Measurements from ENCODE around the gene PRF1. TPM values are rescaled to one million over a fixed set of nuclear protein-coding genes. Genes with fewer than 3 reads are reported as not detected.
"Not testable (repeated sequence)": the region's sequence is repeated elsewhere in the genome, so short reads cannot be mapped to it uniquely, and the experiment has no call there.

PRF1 gene
- total RNA-seq, 3 donors from 2014 or later (not counting 1 experiment from before 2014, with no cell fraction given) = 1,641 to 2,133 (median 1,982) TPM

DNA sequence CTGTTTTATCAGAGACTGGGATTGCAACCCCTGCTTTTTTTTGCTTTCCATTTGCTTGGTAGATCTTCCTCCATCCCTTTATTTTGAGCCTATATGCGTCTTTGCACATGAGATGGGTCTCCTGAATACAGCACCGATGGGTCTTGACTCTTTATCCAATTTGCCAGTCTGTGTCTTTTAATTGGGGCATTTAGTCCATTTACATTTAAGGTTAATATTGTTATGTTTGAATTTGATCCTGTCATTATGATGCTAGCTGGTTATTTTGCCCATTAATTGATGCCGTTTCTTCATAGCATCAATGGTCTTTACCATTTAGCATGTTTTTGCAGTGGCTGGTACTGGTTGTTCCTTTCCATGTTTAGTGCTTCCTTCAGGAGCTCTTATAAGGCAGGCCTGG lies 40.7 kb upstream of the PRF1 start:
- H3K4me1 Mint-ChIP-seq; H3K27me3 ChIP-seq (ENCODE audit: control insufficient read depth, insufficient read depth, low read length): not testable (repeated sequence)
- WGBS (ENCODE audit: insufficient coverage) = 93% methylated on average over 3 of the region's 3 CpGs

DNA sequence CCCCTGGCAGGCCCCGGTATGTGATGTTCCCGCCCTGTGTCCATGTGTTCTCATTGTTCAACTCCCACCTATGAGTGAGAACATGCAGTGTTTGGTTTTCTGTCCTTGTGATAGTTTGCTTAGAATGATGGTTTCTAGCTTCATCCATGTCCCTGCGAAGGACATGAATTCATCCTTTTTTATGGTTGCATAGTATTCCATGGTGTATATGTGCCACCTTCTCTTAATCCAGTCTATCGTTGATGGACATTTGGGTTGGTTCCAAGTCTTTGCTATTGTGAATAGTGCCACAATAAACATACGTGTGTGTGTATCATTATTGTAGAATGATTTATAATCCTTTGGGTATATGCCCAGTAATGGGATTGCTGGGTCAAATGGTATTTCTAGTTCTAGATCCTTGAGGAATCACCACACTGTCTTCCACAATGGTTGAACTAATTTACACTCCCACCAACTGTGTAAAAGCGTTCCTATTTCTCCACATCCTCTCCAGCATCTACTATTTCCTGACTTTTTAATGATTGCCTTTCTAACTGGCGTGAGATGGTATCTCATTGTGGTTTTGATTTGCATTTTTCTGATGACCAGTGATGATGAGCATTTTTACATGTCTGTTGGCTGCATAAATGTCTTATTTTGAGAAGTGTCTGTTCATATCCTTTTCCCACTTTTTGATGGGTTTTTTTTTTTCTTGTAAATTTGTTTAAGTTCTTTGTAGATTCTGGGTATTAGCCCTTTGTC lies 37.3 kb upstream of the PRF1 start:
- ATAC-seq; H3K4me1 ChIP-seq (ENCODE audit: control insufficient read depth, insufficient read depth, low read length); H3K4me3 ChIP-seq (ENCODE audit: low read length); H3K27me3 ChIP-seq (ENCODE audit: control insufficient read depth, insufficient read depth, low read length); H3K27me3 Mint-ChIP-seq (ENCODE audit: low read depth in 2 of 2); H3K27ac Mint-ChIP-seq; H3K9me3 ChIP-seq (ENCODE audit: control insufficient read depth, insufficient read depth, low read length); H3K4me1 Mint-ChIP-seq; DNase-seq; H3K4me3 Mint-ChIP-seq; H3K27ac ChIP-seq (ENCODE audit: low read length); intact Hi-C loops (cut with micrococcal nuclease); H3K9me3 Mint-ChIP-seq; H3K36me3 ChIP-seq (ENCODE audit: control insufficient read depth, insufficient read depth, low read length); H3K36me3 Mint-ChIP-seq: not testable (repeated sequence)
- 69% methylated on average over 4 of the region's 7 CpGs for WGBS (ENCODE audit: insufficient coverage)

More for the DNA sequence above, 40.7 kb upstream of the PRF1 start:
- H3K36me3 ChIP-seq (ENCODE audit: control insufficient read depth, insufficient read depth, low read length); H3K36me3 Mint-ChIP-seq; H3K4me3 Mint-ChIP-seq; H3K4me1 ChIP-seq (ENCODE audit: control insufficient read depth, insufficient read depth, low read length); H3K4me3 ChIP-seq (ENCODE audit: low read length); H3K9me3 ChIP-seq (ENCODE audit: control insufficient read depth, insufficient read depth, low read length); H3K27ac Mint-ChIP-seq; DNase-seq; H3K27ac ChIP-seq (ENCODE audit: low read length); H3K27me3 Mint-ChIP-seq (ENCODE audit: low read depth in 2 of 2); ATAC-seq; H3K9me3 Mint-ChIP-seq; intact Hi-C loops (cut with micrococcal nuclease): not testable (repeated sequence)

DNA sequence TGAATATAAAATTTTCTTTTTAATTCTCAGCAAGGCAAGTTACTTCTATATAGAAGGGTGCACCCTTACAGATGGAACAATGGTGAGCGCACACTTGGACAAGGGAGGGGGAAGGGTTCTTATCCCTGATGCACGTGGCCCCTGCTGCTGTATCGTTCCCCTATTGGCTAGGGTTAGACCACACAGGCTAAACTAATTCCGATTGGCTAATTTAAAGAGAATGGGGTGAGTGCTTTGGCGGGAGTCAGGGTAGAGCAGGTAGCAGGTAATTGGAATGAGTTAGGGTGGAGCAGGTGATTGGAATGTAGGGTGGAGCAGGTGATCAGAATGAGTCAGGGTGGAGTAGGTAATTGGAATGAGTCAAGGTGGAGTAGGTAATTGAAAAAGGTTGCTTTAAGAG lies 32.0 kb upstream of the PRF1 start:
- H3K9me3 Mint-ChIP-seq; DNase-seq; H3K27me3 ChIP-seq (ENCODE audit: control insufficient read depth, insufficient read depth, low read length); H3K4me3 Mint-ChIP-seq; H3K4me3 ChIP-seq (ENCODE audit: low read length); H3K36me3 ChIP-seq (ENCODE audit: control insufficient read depth, insufficient read depth, low read length); intact Hi-C loops (cut with micrococcal nuclease); H3K27ac ChIP-seq (ENCODE audit: low read length); H3K4me1 Mint-ChIP-seq; H3K36me3 Mint-ChIP-seq; ATAC-seq; H3K27me3 Mint-ChIP-seq (ENCODE audit: low read depth in 2 of 2); H3K9me3 ChIP-seq (ENCODE audit: control insufficient read depth, insufficient read depth, low read length); H3K27ac Mint-ChIP-seq; H3K4me1 ChIP-seq (ENCODE audit: control insufficient read depth, insufficient read depth, low read length): not testable (repeated sequence)
- 92% methylated on average over 5 of the region's 5 CpGs for WGBS (ENCODE audit: insufficient coverage)

DNA sequence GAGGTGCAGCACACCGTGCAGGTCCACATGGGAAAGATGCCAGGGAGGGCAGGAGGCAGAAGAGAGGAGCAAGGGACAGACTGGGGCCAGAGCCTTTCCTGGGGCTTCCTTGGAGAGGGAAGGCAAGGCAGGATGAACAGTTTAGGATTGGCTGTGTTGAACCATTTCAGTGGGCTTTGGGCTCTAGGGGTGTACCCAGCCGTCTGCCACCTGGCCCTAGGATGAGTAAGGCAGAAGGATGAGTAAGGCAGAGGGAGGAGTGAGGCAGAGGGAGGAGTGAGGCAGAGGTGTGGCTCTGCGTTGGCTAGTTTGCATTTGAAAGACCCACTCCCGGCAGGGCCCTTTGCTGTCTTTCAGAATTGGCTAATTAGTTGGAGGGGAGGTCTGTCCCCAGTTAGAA lies 31.5 kb upstream of the PRF1 start:
- Mint-ChIP-seq H3K9me3 (no peaks in the 10 kb centered on the region), H3K27me3 (ENCODE audit: low read depth in 2 of 2) (no peaks in the 10 kb centered on the region), H3K4me3 (no peak overlapping the region), H3K4me1 (peaks cover 0 to 5% of the 10 kb centered on the region in 2 donors), H3K27ac (no peak overlapping the region), H3K36me3 (peaks cover 6% of the 10 kb centered on the region)
- Histone ChIP-seq H3K27me3 (ENCODE audit: control insufficient read depth, insufficient read depth, low read length) (no peaks in the 10 kb centered on the region), H3K27ac (ENCODE audit: low read length) (no peak overlapping the region), H3K9me3 (ENCODE audit: control insufficient read depth, insufficient read depth, low read length) (no peaks in the 10 kb centered on the region), H3K36me3 (ENCODE audit: control insufficient read depth, insufficient read depth, low read length) (no peaks in the 10 kb centered on the region), H3K4me1 (ENCODE audit: control insufficient read depth, insufficient read depth, low read length) (no peaks in the 10 kb centered on the region), H3K4me3 (ENCODE audit: low read length) (no peak overlapping the region)
- DNase-seq = no peak
- intact Hi-C loops (cut with micrococcal nuclease) = no loop called here
- TF ChIP-seq, protein P1, sequence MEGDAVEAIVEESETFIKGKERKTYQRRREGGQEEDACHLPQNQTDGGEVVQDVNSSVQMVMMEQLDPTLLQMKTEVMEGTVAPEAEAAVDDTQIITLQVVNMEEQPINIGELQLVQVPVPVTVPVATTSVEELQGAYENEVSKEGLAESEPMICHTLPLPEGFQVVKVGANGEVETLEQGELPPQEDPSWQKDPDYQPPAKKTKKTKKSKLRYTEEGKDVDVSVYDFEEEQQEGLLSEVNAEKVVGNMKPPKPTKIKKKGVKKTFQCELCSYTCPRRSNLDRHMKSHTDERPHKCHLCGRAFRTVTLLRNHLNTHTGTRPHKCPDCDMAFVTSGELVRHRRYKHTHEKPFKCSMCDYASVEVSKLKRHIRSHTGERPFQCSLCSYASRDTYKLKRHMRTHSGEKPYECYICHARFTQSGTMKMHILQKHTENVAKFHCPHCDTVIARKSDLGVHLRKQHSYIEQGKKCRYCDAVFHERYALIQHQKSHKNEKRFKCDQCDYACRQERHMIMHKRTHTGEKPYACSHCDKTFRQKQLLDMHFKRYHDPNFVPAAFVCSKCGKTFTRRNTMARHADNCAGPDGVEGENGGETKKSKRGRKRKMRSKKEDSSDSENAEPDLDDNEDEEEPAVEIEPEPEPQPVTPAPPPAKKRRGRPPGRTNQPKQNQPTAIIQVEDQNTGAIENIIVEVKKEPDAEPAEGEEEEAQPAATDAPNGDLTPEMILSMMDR (IDR thresholded peaks at IDR 0.05) = no peak
- WGBS (ENCODE audit: insufficient coverage) = 90% methylated on average over 4 of the region's 4 CpGs
- no peak for ATAC-seq

DNA sequence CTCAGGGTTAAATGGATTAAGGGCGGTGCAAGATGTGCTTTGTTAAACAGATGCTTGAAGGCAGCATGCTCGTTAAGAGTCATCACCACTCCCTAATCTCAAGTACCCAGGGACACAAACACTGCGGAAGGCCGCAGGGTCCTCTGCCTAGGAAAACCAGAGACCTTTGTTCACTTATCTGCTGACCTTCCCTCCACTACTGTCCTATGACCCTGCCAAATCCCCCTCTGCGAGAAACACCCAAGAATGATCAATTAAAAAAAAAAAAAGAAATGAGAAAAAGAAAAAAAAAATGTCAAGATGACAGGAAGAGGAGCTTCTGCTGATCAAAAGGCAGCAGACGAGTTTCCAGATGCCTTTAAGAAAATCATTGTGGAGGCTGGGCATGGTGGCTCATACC lies 29.2 kb upstream of the PRF1 start:
- H3K4me1 Mint-ChIP-seq; H3K4me3 ChIP-seq (ENCODE audit: low read length); DNase-seq; ATAC-seq; H3K36me3 Mint-ChIP-seq; H3K27ac Mint-ChIP-seq; H3K27me3 ChIP-seq (ENCODE audit: control insufficient read depth, insufficient read depth, low read length); H3K27me3 Mint-ChIP-seq (ENCODE audit: low read depth in 2 of 2); H3K9me3 Mint-ChIP-seq; H3K4me3 Mint-ChIP-seq; H3K4me1 ChIP-seq (ENCODE audit: control insufficient read depth, insufficient read depth, low read length); H3K27ac ChIP-seq (ENCODE audit: low read length); intact Hi-C loops (cut with micrococcal nuclease); H3K36me3 ChIP-seq (ENCODE audit: control insufficient read depth, insufficient read depth, low read length); H3K9me3 ChIP-seq (ENCODE audit: control insufficient read depth, insufficient read depth, low read length): not testable (repeated sequence)
- WGBS (ENCODE audit: insufficient coverage) = 67% methylated on average over 1 of the region's 6 CpGs

Measured in natural killer cell (primary cell).